HG03025 (cell line): ENCODE data around the gene DYNC1LI1.

Experiments
- ATAC-seq: cut with Tn5 transposase; IDR thresholded peaks from one replicate; pipeline ENCODE4 v1.9.1; 2021; ENCODE audit warnings: mild to moderate bottlenecking, moderate library complexity; ENCODE audit not compliant: unreplicated experiment, low FRiP score

DYNC1LI1 gene

GRCh38 chr3:32570421-32571191 lies at the start of gene DYNC1LI1:
DYNC1LI1 (minus strand) TSS chr3:32570858; CDS start chr3:32570770, 88 bp downstream.
- peak; percentile 87 for ATAC-seq

- ATAC-seq = no peak
Observed at GRCh38 chr3:32619395-32619794, 48.7 kb upstream of the DYNC1LI1 start.

- ATAC-seq = no peak
Observed at GRCh38 chr3:32616267-32616962, 45.8 kb upstream of the DYNC1LI1 start.

GRCh38 chr3:32614956-32615355 lies 44.3 kb upstream of the DYNC1LI1 start:
- no peak for ATAC-seq

- no peak for ATAC-seq
Observed at GRCh38 chr3:32613183-32613582, 42.5 kb upstream of the DYNC1LI1 start.

GRCh38 chr3:32612547-32612946 lies 41.9 kb upstream of the DYNC1LI1 start:
- no peak for ATAC-seq

GRCh38 chr3:32607522-32607921 lies 36.9 kb upstream of the DYNC1LI1 start:
- no peak for ATAC-seq

- no peak for ATAC-seq
Observed at GRCh38 chr3:32606960-32607359, 36.3 kb upstream of the DYNC1LI1 start.

- no peak for ATAC-seq
Observed at GRCh38 chr3:32606277-32606676, 35.6 kb upstream of the DYNC1LI1 start.

GRCh38 chr3:32603064-32603463 lies 32.4 kb upstream of the DYNC1LI1 start:
- no peak for ATAC-seq

GRCh38 chr3:32602206-32602605 lies 31.5 kb upstream of the DYNC1LI1 start:
- ATAC-seq = no peak

- ATAC-seq = no peak
Observed at GRCh38 chr3:32601722-32602121, 31.1 kb upstream of the DYNC1LI1 start.

- no peak for ATAC-seq
Observed at GRCh38 chr3:32597656-32598055, 27.0 kb upstream of the DYNC1LI1 start.

GRCh38 chr3:32596909-32597369 lies 26.3 kb upstream of the DYNC1LI1 start:
- no peak for ATAC-seq

- ATAC-seq = no peak
Observed at GRCh38 chr3:32596282-32596908, 25.7 kb upstream of the DYNC1LI1 start.

- ATAC-seq = no peak
Observed at GRCh38 chr3:32595323-32595722, 24.7 kb upstream of the DYNC1LI1 start.

- no peak for ATAC-seq
Observed at GRCh38 chr3:32593903-32594525, 23.4 kb upstream of the DYNC1LI1 start.

GRCh38 chr3:32592696-32593353 lies 22.2 kb upstream of the DYNC1LI1 start:
- no peak for ATAC-seq

- no peak for ATAC-seq
Observed at GRCh38 chr3:32592011-32592410, 21.4 kb upstream of the DYNC1LI1 start.

GRCh38 chr3:32591186-32591585 lies 20.5 kb upstream of the DYNC1LI1 start:
- ATAC-seq = no peak
